HepG2 (cell line): ENCODE results near the gene SCFD2. TPM values are rescaled to one million over a fixed set of nuclear protein-coding genes. Genes with fewer than 3 reads are reported as not detected.

ENCODE experiments used
- ATAC-seq: fragments of 200-7000 bp; cut with Tn5 transposase; 3 replicates; pipeline ENCODE4 v1.9.1; 2020; ENCODE audit warnings: mild to moderate bottlenecking, moderate library complexity
- BruUV-seq: library from RNA; stranded (reverse); fragments of 400-500 nt; replicated peaks from 2 replicates; lab custom pipeline; 2021; lab: Mats Ljungman, UMichigan
- CTCF ChIA-PET: fragments of 300-600 bp; formaldehyde crosslinking; extraction: SDS; loops from one replicate; lab custom pipeline; 2021; ENCODE audit warnings: low total read pairs, inconsistent platforms, low intra/inter-chr PET ratio; lab: Yijun Ruan, JAX
- POLR2A ChIA-PET: fragments of 350-600 bp; sonication (Branson Sonifier 250); formaldehyde crosslinking; loops from one replicate; lab custom pipeline; 2020; ENCODE audit warnings: antibody characterized with exemption, inconsistent platforms; lab: Yijun Ruan, JAX
- DNase-seq: peaks from one replicate; pipeline ENCODE4 v3.0.0-alpha.2; 2015; ENCODE audit warnings: low spot score
- FAIRE-seq: peaks from 3 replicates; lab custom pipeline; 2011; peaks lifted over from hg19 to GRCh38; lab: Jason Lieb, UNC
- H2AFZ ChIP-seq: one replicate; pipeline ENCODE4 v1.6.1; 2011; ENCODE audit warnings: low read length, inconsistent platforms
- H3K27ac ChIP-seq: fragments of 300-600 bp; 3 replicates; pipeline ENCODE4 v1.8.0; 2011; ENCODE audit warnings: mixed run types, mild to moderate bottlenecking, mixed read lengths, low read length, inconsistent platforms; ENCODE audit not compliant: insufficient read depth; ENCODE audit errors: extremely low read length
- H3K27me3 ChIP-seq, 2 experiments: fragments of 200-600 bp in 1 of 2; 2 replicates in 1 of 2; 3 replicates in 1 of 2; pipeline versions ENCODE4 v1.6.0 to v1.8.0; 2011; ENCODE audit warnings: low read length in 2 of 2, mild to moderate bottlenecking in 2 of 2, moderate library complexity in 2 of 2, inconsistent platforms in 1 of 2; ENCODE audit not compliant: insufficient read depth in 2 of 2, control insufficient read depth in 1 of 2
- H3K36me3 ChIP-seq, 2 experiments: fragments of 200-600 bp in 1 of 2; replicated peaks in 1 of 2; 2 replicates in 1 of 2; 3 replicates in 1 of 2; pipeline versions ENCODE4 v1.5.1 to v1.8.0; 2011; ENCODE audit warnings: low read length in 2 of 2, inconsistent platforms in 1 of 2; ENCODE audit not compliant: insufficient read depth in 2 of 2, control insufficient read depth in 1 of 2
- H3K4me1 ChIP-seq: 2 replicates; pipeline ENCODE4 v1.5.1; 2012; ENCODE audit warnings: low read length, inconsistent platforms; ENCODE audit not compliant: insufficient read depth
- H3K4me2 ChIP-seq: 2 replicates; pipeline ENCODE4 v1.6.0; 2011; ENCODE audit warnings: low read depth, low read length, inconsistent platforms
- H3K4me3 ChIP-seq, 3 experiments: fragments of 200-600 bp in 1 of 3; sonication (generic), shearing (Covaris generic) in 1 of 3; replicated peaks in 1 of 3; 2 replicates each; pipeline ENCODE4 v1.5.1; 2011 to 2016; ENCODE audit warnings: low read length in 3 of 3, inconsistent platforms in 2 of 3, low read depth in 2 of 3, mild to moderate bottlenecking in 2 of 3, control low read depth in 1 of 3, mixed read lengths in 1 of 3; ENCODE audit not compliant: insufficient read depth in 1 of 3
- H3K79me2 ChIP-seq: one replicate; pipeline ENCODE4 v1.6.1; 2011; ENCODE audit warnings: low read length, inconsistent platforms; ENCODE audit not compliant: insufficient read depth
- H3K9ac ChIP-seq: 2 replicates; pipeline ENCODE4 v1.6.0; 2011; ENCODE audit warnings: mild to moderate bottlenecking, low read depth, low read length, inconsistent platforms; ENCODE audit not compliant: insufficient read depth
- H3K9me3 ChIP-seq: 2 replicates; pipeline ENCODE4 v1.5.1; 2012; ENCODE audit warnings: mild to moderate bottlenecking, low read length
- H4K20me1 ChIP-seq: 2 replicates; pipeline ENCODE4 v1.6.0; 2011; ENCODE audit warnings: inconsistent platforms, mild to moderate bottlenecking, low read length, moderate library complexity; ENCODE audit not compliant: insufficient read depth
- HHEX ChIP-seq: IDR thresholded peaks from 2 replicates; pipeline ENCODE4 v1.6.1; 2016; ENCODE audit warnings: control low read depth
- HMGA1 ChIP-seq: sonication (generic); formaldehyde crosslinking; conservative IDR thresholded peaks from 2 replicates; pipeline ENCODE4 v1.4.0; 2020; ENCODE audit warnings: missing genetic modification reagents
- IKZF4 ChIP-seq: sonication (generic); formaldehyde crosslinking; IDR thresholded peaks from 2 replicates; pipeline ENCODE4 v1.5.1; 2020; ENCODE audit warnings: borderline replicate concordance, mild to moderate bottlenecking, low read depth, missing genetic modification reagents; ENCODE audit errors: not compliant biosample characterization
- KMT2B ChIP-seq: IDR thresholded peaks from 2 replicates; pipeline ENCODE4 v1.6.1; 2016; ENCODE audit warnings: missing genetic modification reagents, missing compliant biosample characterization
- NCOR1 ChIP-seq: fragments of 200-600 bp; sonication (generic); IDR thresholded peaks from 2 replicates; pipeline ENCODE4 v1.7.0; 2017; ENCODE audit warnings: antibody characterized with exemption, low read length, borderline replicate concordance
- NFATC3 ChIP-seq: sonication (generic); formaldehyde crosslinking; IDR thresholded peaks from 2 replicates; pipeline ENCODE4 v1.5.1; 2020; ENCODE audit warnings: mild to moderate bottlenecking, missing genetic modification reagents
- NFIB ChIP-seq: sonication (generic); formaldehyde crosslinking; IDR thresholded peaks from 2 replicates; pipeline ENCODE4 v1.9.0; 2021; ENCODE audit warnings: missing genetic modification reagents, mild to moderate bottlenecking, borderline replicate concordance
- SMAD1 ChIP-seq: sonication (generic); formaldehyde crosslinking; IDR thresholded peaks from 2 replicates; pipeline ENCODE4 v1.4.0; 2020; ENCODE audit warnings: missing genetic modification reagents, low read depth, mild to moderate bottlenecking, borderline replicate concordance
- ZFX ChIP-seq: sonication (generic); formaldehyde crosslinking; IDR thresholded peaks from 2 replicates; pipeline ENCODE4 v1.4.0; 2020; ENCODE audit warnings: mild to moderate bottlenecking, low read depth, missing genetic modification reagents, moderate library complexity
- ZNF44 ChIP-seq: sonication (generic); formaldehyde crosslinking; IDR thresholded peaks from 2 replicates; pipeline ENCODE4 v1.5.1; 2020; ENCODE audit warnings: mild to moderate bottlenecking, missing genetic modification reagents
- ZNF83 ChIP-seq: sonication (generic); formaldehyde crosslinking; IDR thresholded peaks from 2 replicates; pipeline ENCODE4 v1.4.0; 2020; ENCODE audit warnings: missing genetic modification reagents, mild to moderate bottlenecking, borderline replicate concordance
- WGBS: methylation state at CpG from one replicate; pipeline ENCODE4 v1.1.6; 2017; ENCODE audit warnings: low lambda C conversion rate; 5-methylcytosine and 5-hydroxymethylcytosine counted together
- in situ Hi-C: cut with HindIII; loops from 2 replicates; pipeline ENCODE4 v1.10.0; 2017; ENCODE audit warnings: low pct_unique_long_range_greater_than_20kb; ENCODE audit not compliant: extremely low pct_ligation_motif_present
- intact Hi-C: fragments of 100-400 bp; cut with micrococcal nuclease; formaldehyde crosslinking; loops from one replicate; pipeline ENCODE4 v1.10.0; 2022; ENCODE audit not compliant: unreplicated experiment
- polyA plus RNA-seq, 8 experiments: library from polyadenylated mRNA; depleted of rRNA in 3 of 8; stranded (reverse) in 7 of 8; unstranded in 1 of 8; fragments of >200 nt; fragmentation: Illumina TruSeq in 4 of 8; extraction: Trizol in 4 of 8; gene quantifications; 2 replicates each; pipeline versions ENCODE4 v1.2.1 to v1.2.3, GENCODE V29; 2011 to 2016; ENCODE audit warnings: low read depth in 4 of 8, missing spikeins in 1 of 8, mixed read lengths in 1 of 8; ENCODE audit not compliant: insufficient read depth in 1 of 8
- total RNA-seq, 5 experiments: library from RNA; depleted of rRNA; stranded (reverse); fragments of >200 nt; fragmentation: Illumina TruSeq; extraction: Trizol; gene quantifications; 2 replicates each; pipeline ENCODE4 v1.2.3, GENCODE V29; 2016; ENCODE audit warnings: low read depth in 1 of 5
- TF ChIP-seq, protein P1 (sequence below): sonication (generic); formaldehyde crosslinking; IDR thresholded peaks from 2 replicates; pipeline ENCODE4 v1.4.0; 2020; ENCODE audit warnings: missing genetic modification reagents
- TF ChIP-seq, protein P2 (sequence below): sonication (generic); formaldehyde crosslinking; IDR thresholded peaks from 2 replicates; pipeline ENCODE4 v1.5.0; 2020; ENCODE audit warnings: missing genetic modification reagents
- TF ChIP-seq, protein P3 (sequence below): sonication (generic); formaldehyde crosslinking; IDR thresholded peaks from 2 replicates; pipeline ENCODE4 v1.8.1; 2022; ENCODE audit warnings: low read depth, mild to moderate bottlenecking, missing genetic modification reagents

The SCFD2 gene
- total and polyA plus RNA-seq, 2 of the 13 experiments (the other 11 are each of a cell fraction or from before 2014, with no cell fraction given) = 4.6 to 15.6 TPM

DNA sequence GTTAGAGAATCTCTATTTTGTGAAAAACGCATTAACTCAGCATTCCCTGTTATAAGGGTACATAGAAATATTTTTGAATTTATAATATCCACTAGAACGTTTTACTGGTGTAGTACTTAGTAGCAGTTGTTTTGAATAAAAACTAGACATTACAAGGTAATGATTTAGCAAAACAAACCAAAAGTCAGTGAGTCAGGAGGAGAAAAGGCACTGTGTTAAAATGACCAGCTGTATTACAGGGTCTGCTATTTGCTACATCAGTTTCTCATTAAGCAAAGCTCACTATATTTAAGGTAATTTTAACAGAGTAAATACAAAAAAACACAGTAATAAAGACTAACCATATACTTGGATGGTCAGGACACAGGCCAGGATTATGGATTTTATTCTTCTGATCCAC is 351.0 kb downstream of the SCFD2 start:
- Histone ChIP-seq H3K4me2 (no peak overlapping the region), H3K27ac (no peak overlapping the region), H3K9me3 (no peaks in the 10 kb centered on the region), H2AFZ (no peak overlapping the region), H3K4me3 (no peak overlapping the region), H3K27me3 (no peaks in the 10 kb centered on the region), H3K4me1 (peaks cover 40% of the 10 kb centered on the region), H3K9ac (no peak overlapping the region), H4K20me1 (no peaks in the 10 kb centered on the region), H3K36me3 (no peaks in the 10 kb centered on the region), H3K79me2 (no peaks in the 10 kb centered on the region)
- TF ChIP-seq, protein P1, sequence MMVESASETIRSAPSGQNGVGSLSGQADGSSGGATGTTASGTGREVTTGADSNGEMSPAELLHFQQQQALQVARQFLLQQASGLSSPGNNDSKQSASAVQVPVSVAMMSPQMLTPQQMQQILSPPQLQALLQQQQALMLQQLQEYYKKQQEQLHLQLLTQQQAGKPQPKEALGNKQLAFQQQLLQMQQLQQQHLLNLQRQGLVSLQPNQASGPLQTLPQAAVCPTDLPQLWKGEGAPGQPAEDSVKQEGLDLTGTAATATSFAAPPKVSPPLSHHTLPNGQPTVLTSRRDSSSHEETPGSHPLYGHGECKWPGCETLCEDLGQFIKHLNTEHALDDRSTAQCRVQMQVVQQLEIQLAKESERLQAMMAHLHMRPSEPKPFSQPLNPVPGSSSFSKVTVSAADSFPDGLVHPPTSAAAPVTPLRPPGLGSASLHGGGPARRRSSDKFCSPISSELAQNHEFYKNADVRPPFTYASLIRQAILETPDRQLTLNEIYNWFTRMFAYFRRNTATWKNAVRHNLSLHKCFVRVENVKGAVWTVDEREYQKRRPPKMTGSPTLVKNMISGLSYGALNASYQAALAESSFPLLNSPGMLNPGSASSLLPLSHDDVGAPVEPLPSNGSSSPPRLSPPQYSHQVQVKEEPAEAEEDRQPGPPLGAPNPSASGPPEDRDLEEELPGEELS (CRISPR knock-in tag) = no peak
- TF ChIP-seq NFIB = no peak
- no peak for TF ChIP-seq ZNF44
- TF ChIP-seq HMGA1 (CRISPR knock-in tag) = no peak
- TF ChIP-seq NFATC3 = no peak
- no peak for TF ChIP-seq ZFX (CRISPR knock-in tag)
- TF ChIP-seq, protein P2, sequence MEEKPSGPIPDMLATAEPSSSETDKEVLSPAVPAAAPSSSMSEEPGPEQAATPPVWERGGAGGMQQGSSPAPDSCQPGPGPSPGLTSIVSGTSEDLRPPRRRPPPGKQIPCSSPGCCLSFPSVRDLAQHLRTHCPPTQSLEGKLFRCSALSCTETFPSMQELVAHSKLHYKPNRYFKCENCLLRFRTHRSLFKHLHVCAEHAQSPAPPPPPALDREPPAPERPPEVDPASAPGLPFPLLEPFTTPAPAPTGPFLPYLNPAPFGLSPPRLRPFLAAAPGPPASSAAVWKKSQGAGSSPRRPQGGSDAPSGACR (CRISPR knock-in tag) = no peak
- TF ChIP-seq ZNF83 (CRISPR knock-in tag) = no peak
- TF ChIP-seq HHEX (CRISPR knock-in tag) = no peak
- TF ChIP-seq KMT2B (CRISPR knock-in tag) = no peak
- no peak for TF ChIP-seq NCOR1
- no peak for TF ChIP-seq IKZF4 (CRISPR knock-in tag)
- TF ChIP-seq, protein P3, sequence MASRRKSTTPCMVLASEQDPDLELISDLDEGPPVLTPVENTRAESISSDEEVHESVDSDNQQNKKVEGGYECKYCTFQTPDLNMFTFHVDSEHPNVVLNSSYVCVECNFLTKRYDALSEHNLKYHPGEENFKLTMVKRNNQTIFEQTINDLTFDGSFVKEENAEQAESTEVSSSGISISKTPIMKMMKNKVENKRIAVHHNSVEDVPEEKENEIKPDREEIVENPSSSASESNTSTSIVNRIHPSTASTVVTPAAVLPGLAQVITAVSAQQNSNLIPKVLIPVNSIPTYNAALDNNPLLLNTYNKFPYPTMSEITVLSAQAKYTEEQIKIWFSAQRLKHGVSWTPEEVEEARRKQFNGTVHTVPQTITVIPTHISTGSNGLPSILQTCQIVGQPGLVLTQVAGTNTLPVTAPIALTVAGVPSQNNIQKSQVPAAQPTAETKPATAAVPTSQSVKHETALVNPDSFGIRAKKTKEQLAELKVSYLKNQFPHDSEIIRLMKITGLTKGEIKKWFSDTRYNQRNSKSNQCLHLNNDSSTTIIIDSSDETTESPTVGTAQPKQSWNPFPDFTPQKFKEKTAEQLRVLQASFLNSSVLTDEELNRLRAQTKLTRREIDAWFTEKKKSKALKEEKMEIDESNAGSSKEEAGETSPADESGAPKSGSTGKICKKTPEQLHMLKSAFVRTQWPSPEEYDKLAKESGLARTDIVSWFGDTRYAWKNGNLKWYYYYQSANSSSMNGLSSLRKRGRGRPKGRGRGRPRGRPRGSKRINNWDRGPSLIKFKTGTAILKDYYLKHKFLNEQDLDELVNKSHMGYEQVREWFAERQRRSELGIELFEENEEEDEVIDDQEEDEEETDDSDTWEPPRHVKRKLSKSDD = no peak
- TF ChIP-seq SMAD1 (CRISPR knock-in tag) = no peak
- FAIRE-seq (no peak), ATAC-seq (no peak), DNase-seq (no peak)
- ChIA-PET CTCF (interaction anchor here (1.3 kb wide), 2 partner anchors 182 to 587 kb away, joined by 3 to 5 read pairs; no protein-coding TSS in a partner anchor), POLR2A (no interaction called here)
- 54% methylated on average over 2 of the region's 2 CpGs for WGBS
- no TSS peak for BruUV-seq
- intact Hi-C loops (loop anchor here (1.0 to 5.0 kb wide), 9 partner anchors 107 to 1219 kb away; partner anchors contain the start of gene FIP1L1), in situ Hi-C loops (loop anchor here (5.0 to 25.0 kb wide), 6 partner anchors 182 to 1210 kb away; partner anchors contain the start of genes FIP1L1 and PDGFRA)
